GM19467 (cell line): ENCODE results near the gene GPR4.
"Not testable (repeated sequence)": the region's sequence is repeated elsewhere in the genome, so short reads cannot be mapped to it uniquely, and the experiment has no call there.

ENCODE experiments used
- ATAC-seq: cut with Tn5 transposase; IDR thresholded peaks from one replicate; pipeline ENCODE4 v1.9.1; 2021; ENCODE audit warnings: mild to moderate bottlenecking, moderate library complexity; ENCODE audit not compliant: unreplicated experiment

Gene GPR4

GRCh38 chr19:45623984-45624383 lies 22.0 kb upstream of the GPR4 start:
- ATAC-seq, result no peak

- no peak for ATAC-seq
Measured at GRCh38 chr19:45621976-45622503, 20.0 kb upstream of the GPR4 start.

GRCh38 chr19:45621389-45621788 lies 19.4 kb upstream of the GPR4 start:
- ATAC-seq, result no peak

GRCh38 chr19:45616704-45617017 lies 14.6 kb upstream of the GPR4 start:
- ATAC-seq, result no peak

GRCh38 chr19:45615795-45616703 lies 14.0 kb upstream of the GPR4 start:
- ATAC-seq, result no peak

GRCh38 chr19:45615056-45615455 lies 13.0 kb upstream of the GPR4 start:
- ATAC-seq, result not testable (repeated sequence)

GRCh38 chr19:45613926-45614725 lies 12.1 kb upstream of the GPR4 start:
- no peak for ATAC-seq

GRCh38 chr19:45608948-45609347 lies 6.9 kb upstream of the GPR4 start:
- no peak for ATAC-seq

- no peak for ATAC-seq
Measured at GRCh38 chr19:45607071-45608029, 5.3 kb upstream of the GPR4 start.

GRCh38 chr19:45601115-45601514 lies 897 bp downstream of the GPR4 start:
- ATAC-seq, result no peak

- no peak for ATAC-seq
Measured at GRCh38 chr19:45600340-45600885, 1.6 kb downstream of the GPR4 start.

- ATAC-seq, result no peak
Measured at GRCh38 chr19:45599286-45599685, 2.7 kb downstream of the GPR4 start.

- ATAC-seq, result no peak
Measured at GRCh38 chr19:45598267-45599001, 3.6 kb downstream of the GPR4 start.

GRCh38 chr19:45597425-45598111 lies 4.4 kb downstream of the GPR4 start:
- no peak for ATAC-seq

GRCh38 chr19:45595814-45596213 lies 6.2 kb downstream of the GPR4 start:
- no peak for ATAC-seq

GRCh38 chr19:45593520-45593919 lies 8.5 kb downstream of the GPR4 start:
- no peak for ATAC-seq

- ATAC-seq, result no peak
Measured at GRCh38 chr19:45592366-45592765, 9.6 kb downstream of the GPR4 start.

GRCh38 chr19:45591638-45592005 lies 10.4 kb downstream of the GPR4 start:
- ATAC-seq, result no peak

- ATAC-seq, result no peak
Measured at GRCh38 chr19:45591004-45591637, 10.9 kb downstream of the GPR4 start.
